Type B pancreatic cell (in vitro differentiated cells): ENCODE measurements around the gene CACTIN. TPM values are rescaled to one million over a fixed set of nuclear protein-coding genes. Genes with fewer than 3 reads are reported as not detected.

Experiments
- DNase-seq: peaks from one replicate; pipeline ENCODE4 v3.0.0; 2021; ENCODE audit warnings: mixed read lengths; ENCODE audit not compliant: unreplicated experiment; ENCODE audit errors: extremely low spot score
- H3K27ac Mint-ChIP-seq: 2 replicates; pipeline ENCODE4 v1.8.0; 2021; ENCODE audit warnings: mild to moderate bottlenecking, mixed read lengths
- H3K27me3 Mint-ChIP-seq: 2 replicates; pipeline ENCODE4 v1.8.0; 2021; ENCODE audit warnings: mixed read lengths
- H3K36me3 Mint-ChIP-seq: 2 replicates; pipeline ENCODE4 v1.8.0; 2021; ENCODE audit warnings: mixed read lengths
- H3K4me1 Mint-ChIP-seq: one replicate; pipeline ENCODE4 v1.8.0; 2021; ENCODE audit warnings: mixed read lengths; ENCODE audit not compliant: unreplicated experiment
- H3K4me3 Mint-ChIP-seq: 2 replicates; pipeline ENCODE4 v1.8.0; 2021; ENCODE audit warnings: mild to moderate bottlenecking, mixed read lengths
- H3K9me3 Mint-ChIP-seq: 2 replicates; pipeline ENCODE4 v1.8.0; 2021; ENCODE audit warnings: mixed read lengths
- CTCF ChIP-seq: fragments of 200-600 bp; sonication (generic); conservative IDR thresholded peaks from 2 replicates; pipeline ENCODE4 v1.5.0; 2021; ENCODE audit warnings: antibody characterized with exemption, mild to moderate bottlenecking
- long read RNA-seq: library from polyadenylated mRNA; unstranded; transcript quantifications from one replicate; pipeline ENCODE4 v2.0.0, GENCODE V29; 2020
- total RNA-seq: library from RNA; stranded (reverse); gene quantifications from 2 replicates; pipeline ENCODE4 v1.2.1, GENCODE V29; 2021; ENCODE audit warnings: low replicate concordance

The CACTIN gene
- 31.6 and 32.4 TPM in 2 replicates for total RNA-seq
- long read RNA-seq = 0 reads

DNA sequence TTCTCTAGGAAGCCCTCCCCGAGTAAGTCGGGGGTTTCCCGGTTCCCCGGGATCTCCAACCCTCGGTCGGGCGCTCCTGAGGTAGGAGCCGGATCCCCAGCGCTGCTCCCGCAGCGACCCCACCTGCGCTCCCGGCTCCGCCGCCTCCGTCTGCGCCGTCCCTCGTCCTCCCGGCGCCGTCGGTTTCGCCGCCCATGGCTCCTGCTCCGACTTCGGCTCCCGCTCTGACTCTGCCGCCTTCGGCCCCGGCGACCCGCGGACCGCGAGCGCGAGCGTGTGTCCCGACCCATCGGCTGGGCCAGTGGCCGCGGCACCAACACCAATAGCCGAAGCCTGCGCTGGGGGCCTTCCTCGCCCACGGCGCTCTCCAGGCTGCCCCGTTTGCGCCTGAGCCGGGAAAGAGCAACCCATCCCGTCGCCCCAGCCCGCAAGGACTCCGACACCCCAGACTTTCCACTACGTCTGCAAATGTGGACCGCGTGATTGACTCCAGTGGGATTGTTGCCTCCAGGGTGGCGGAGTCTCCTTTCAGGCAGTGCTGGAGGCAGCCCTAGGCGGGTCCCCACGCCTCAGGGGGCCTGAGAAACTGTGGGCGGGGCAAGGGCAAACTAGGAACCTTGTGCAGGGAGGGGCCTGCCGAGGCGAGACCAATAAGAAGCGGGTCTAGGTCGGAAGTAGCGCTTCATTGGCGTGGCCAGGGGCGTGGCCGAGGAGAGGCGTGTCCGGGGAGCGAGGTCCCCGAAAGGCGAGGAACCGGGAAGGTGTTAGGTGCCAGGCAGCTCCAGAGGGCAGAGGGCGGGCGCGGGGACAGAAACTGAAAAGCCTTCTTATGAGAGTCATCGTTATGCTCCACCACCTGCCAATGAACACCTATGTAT lies at the start of gene CACTIN:
TSS of gene CACTIN (minus strand) at position 318 of the 878 bp plus-strand sequence. CDS start at position 290, 28 bp downstream.
- TF ChIP-seq CTCF = no peak
- Mint-ChIP-seq H3K4me3 (peak within 1 kb of the TSS; percentile 93), H3K36me3 (peaks cover 4% of the 10 kb centered on the region), H3K27ac (peak within 1 kb of the TSS; percentile 99), H3K4me1 (peaks cover 20% of the 10 kb centered on the region), H3K27me3 (no peaks in the 10 kb centered on the region), H3K9me3 (no peaks in the 10 kb centered on the region)
- DNase-seq = peak; percentile 95

- Mint-ChIP-seq H3K4me3 (no peak overlapping the region), H3K27me3 (no peaks in the 10 kb centered on the region)
These were observed 48.4 kb upstream of the CACTIN start for GRCh38 chr19:3674784-3675543.

DNA sequence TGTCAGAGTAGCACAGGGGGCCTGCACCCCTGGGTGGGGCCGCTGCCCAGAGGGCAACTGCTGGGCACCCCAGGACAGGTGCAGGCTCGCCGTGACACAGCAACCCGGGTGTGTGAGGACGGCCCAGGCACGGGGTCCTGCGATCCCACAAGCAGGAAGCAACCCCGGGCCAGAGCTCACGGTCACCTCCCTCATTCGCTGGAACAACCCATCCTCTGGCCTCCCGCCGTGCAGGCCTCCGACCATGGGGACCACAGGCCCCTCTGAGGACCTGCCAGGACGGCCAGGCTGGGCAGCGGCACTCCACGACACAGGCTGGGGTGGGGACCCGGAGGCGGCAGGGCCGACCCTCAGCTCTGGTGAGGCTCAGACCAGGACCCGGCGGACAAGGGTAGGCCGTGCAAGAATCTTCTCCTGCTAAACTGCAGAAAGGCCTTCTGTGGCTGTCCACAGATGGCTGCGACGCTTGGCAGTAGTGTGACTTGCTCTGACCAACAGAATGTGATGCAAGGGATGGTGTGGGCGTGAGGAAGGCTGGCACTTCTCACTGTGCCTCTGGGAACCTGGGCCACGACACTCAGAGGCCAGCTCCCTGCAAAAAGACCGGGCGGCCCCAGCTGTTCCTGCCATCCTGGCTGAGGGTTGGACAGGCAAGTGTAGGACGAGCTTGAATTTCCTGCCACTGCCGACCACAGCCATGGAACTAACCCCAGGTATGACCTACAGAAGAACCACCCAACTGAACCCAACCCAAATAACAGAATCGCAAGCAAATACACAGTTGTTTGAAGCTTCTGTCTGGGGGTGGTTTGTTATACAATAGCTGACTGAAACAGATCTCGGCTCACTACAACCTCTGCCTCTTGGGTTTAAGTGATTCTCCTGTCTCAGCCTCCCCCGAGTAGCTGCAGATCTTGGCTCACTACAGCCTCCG lies 47.2 kb upstream of the CACTIN start:
- H3K9me3 Mint-ChIP-seq = no peaks in the 10 kb centered on the region

More at GRCh38 chr19:3674784-3675543, 48.4 kb upstream of the CACTIN start:
- H3K4me1 Mint-ChIP-seq = peaks cover 12% of the 10 kb centered on the region
- no peak for TF ChIP-seq CTCF
- DNase-seq = no peak
- H3K27ac Mint-ChIP-seq = no peak overlapping the region
- peaks cover 3% of the 10 kb centered on the region for H3K36me3 Mint-ChIP-seq
- no peaks in the 10 kb centered on the region for H3K9me3 Mint-ChIP-seq

GRCh38 chr19:3672993-3673392 lies 46.4 kb upstream of the CACTIN start:
- no peak overlapping the region for H3K27ac Mint-ChIP-seq
- no peak for TF ChIP-seq CTCF
- H3K27me3 Mint-ChIP-seq = no peaks in the 10 kb centered on the region
- no peaks in the 10 kb centered on the region for H3K9me3 Mint-ChIP-seq
- DNase-seq = no peak
- H3K36me3 Mint-ChIP-seq = no peaks in the 10 kb centered on the region
- H3K4me1 Mint-ChIP-seq = peaks cover 28% of the 10 kb centered on the region
- H3K4me3 Mint-ChIP-seq = no peak overlapping the region

More for the DNA sequence above, 47.2 kb upstream of the CACTIN start:
- H3K27ac Mint-ChIP-seq = no peak overlapping the region
- DNase-seq = no peak
- H3K4me1 Mint-ChIP-seq = peaks cover 21% of the 10 kb centered on the region
- no peaks in the 10 kb centered on the region for H3K27me3 Mint-ChIP-seq
- H3K4me3 Mint-ChIP-seq = no peak overlapping the region
- no peak for TF ChIP-seq CTCF
- no peaks in the 10 kb centered on the region for H3K36me3 Mint-ChIP-seq

DNA sequence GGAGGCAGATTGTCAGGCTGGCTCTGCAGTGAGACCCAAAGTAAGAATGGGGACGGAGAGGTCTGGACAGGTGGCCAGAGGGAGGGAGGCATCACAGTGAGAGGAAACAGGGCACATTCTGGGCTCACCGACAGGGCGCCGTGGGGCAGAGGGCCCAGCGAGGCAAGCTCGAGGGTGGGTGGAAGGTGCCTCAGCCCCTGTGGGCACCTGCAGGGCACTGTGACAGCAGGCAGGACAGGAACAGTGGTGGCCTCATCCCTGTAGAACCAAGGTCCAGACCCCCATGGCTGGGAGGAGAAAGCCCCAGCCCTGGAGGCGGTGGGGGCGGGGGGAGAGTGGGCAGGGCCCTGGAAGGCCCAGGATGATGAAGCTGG lies 46.0 kb upstream of the CACTIN start:
- H3K9me3 Mint-ChIP-seq = no peaks in the 10 kb centered on the region
- no peak for TF ChIP-seq CTCF
- H3K4me1 Mint-ChIP-seq = peaks cover 29% of the 10 kb centered on the region
- peak overlapping the region; percentile 16 for H3K27ac Mint-ChIP-seq
- no peaks in the 10 kb centered on the region for H3K36me3 Mint-ChIP-seq
- no peak for DNase-seq
- H3K27me3 Mint-ChIP-seq = no peaks in the 10 kb centered on the region
- no peak overlapping the region for H3K4me3 Mint-ChIP-seq
